Activated naive CD8-positive, alpha-beta T cell treated with anti-CD3 and anti-CD28 coated beads, Interleukin-2, amount 10 ng/mL, durations not matched to agents 7 days and 5 days (primary cell): ENCODE data around the gene SFI1. TPM values are rescaled to one million over a fixed set of nuclear protein-coding genes. Genes with fewer than 3 reads are reported as not detected.
"Not testable (repeated sequence)": the region's sequence is repeated elsewhere in the genome, so short reads cannot be mapped to it uniquely, and the experiment has no call there.

Experiments used
- ATAC-seq: fragments of 150-1000 bp; cut with Tn5 transposase; one replicate; pipeline ENCODE4 v1.10.0; 2021; ENCODE audit warnings: low read depth, moderate library complexity
- POLR2A ChIA-PET: fragments of 350-600 bp; sonication (Branson Sonifier 250); formaldehyde crosslinking; loops from one replicate; lab custom pipeline; 2021; ENCODE audit warnings: antibody characterized with exemption; lab: Charles Lee
- DNase-seq: peaks from one replicate; pipeline ENCODE4 v3.0.0; 2021
- H3K27ac Mint-ChIP-seq: one replicate; pipeline ENCODE4 v1.8.0; 2022; ENCODE audit warnings: mild to moderate bottlenecking, mixed read lengths
- H3K27me3 Mint-ChIP-seq: one replicate; pipeline ENCODE4 v1.8.0; 2022; ENCODE audit warnings: mild to moderate bottlenecking, moderate library complexity, mixed read lengths
- H3K36me3 Mint-ChIP-seq: one replicate; pipeline ENCODE4 v1.8.0; 2021; ENCODE audit warnings: mild to moderate bottlenecking, mixed read lengths
- H3K4me1 Mint-ChIP-seq: one replicate; pipeline ENCODE4 v1.8.0; 2021; ENCODE audit warnings: mixed read lengths
- H3K4me3 Mint-ChIP-seq: one replicate; pipeline ENCODE4 v1.8.0; 2022; ENCODE audit warnings: mild to moderate bottlenecking, moderate library complexity, mixed read lengths
- H3K9me3 Mint-ChIP-seq: one replicate; pipeline ENCODE4 v1.8.0; 2021; ENCODE audit warnings: mixed read lengths
- total RNA-seq, 2 experiments: library from RNA; stranded (reverse); gene quantifications; one replicate each; pipeline ENCODE4 v1.2.3, GENCODE V29; 2021

Gene SFI1
- total RNA-seq, 2 experiments from 2014 or later, result 209 to 210 TPM

DNA sequence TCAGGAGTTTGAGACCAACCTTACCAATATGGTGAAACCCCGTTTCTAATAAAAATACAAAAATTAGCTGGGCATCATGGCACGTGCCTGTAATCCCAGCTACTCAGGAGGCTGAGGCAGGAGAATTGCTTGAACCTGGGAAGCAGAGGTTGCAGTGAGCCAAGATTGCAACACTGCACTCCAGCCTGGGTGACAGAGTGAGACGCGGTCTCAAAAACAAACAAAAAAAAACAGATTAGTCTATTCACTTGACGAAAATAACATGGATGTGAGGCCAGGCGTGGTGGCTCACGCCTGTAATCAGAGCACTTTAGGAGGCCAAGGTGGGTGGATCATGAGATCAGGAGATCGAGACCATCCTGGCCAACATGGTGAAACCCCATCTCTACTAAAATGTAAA, 13.9 kb upstream of the SFI1 start:
- not testable (repeated sequence) for H3K9me3 Mint-ChIP-seq, H3K27ac Mint-ChIP-seq, H3K27me3 Mint-ChIP-seq, ATAC-seq, H3K4me3 Mint-ChIP-seq, DNase-seq
- POLR2A ChIA-PET, result interaction anchor here (0.5 kb wide), 1 partner anchor 11 kb away, joined by 3 read pairs; no protein-coding TSS in a partner anchor
- peaks cover 56% of the 10 kb centered on the region for H3K36me3 Mint-ChIP-seq
- peaks cover 21% of the 10 kb centered on the region for H3K4me1 Mint-ChIP-seq

- Mint-ChIP-seq H3K36me3 (peaks cover 38% of the 10 kb centered on the region), H3K4me1 (peaks cover 35% of the 10 kb centered on the region)
- H3K4me3 Mint-ChIP-seq, ATAC-seq, H3K27ac Mint-ChIP-seq, POLR2A ChIA-PET, H3K9me3 Mint-ChIP-seq, DNase-seq, H3K27me3 Mint-ChIP-seq: not testable (repeated sequence)
Measured at GRCh38 chr22:31486369-31486768, 10.0 kb upstream of the SFI1 start.

- POLR2A ChIA-PET, result interaction anchor here (2.5 kb wide), 1 partner anchor 140 kb away, joined by 10 read pairs; the partner anchor contains the start of gene PATZ1
- Mint-ChIP-seq H3K36me3 (peaks cover 33% of the 10 kb centered on the region), H3K27me3 (no peaks in the 10 kb centered on the region), H3K27ac (no peak overlapping the region), H3K4me3 (no peak overlapping the region), H3K4me1 (peaks cover 36% of the 10 kb centered on the region), H3K9me3 (no peaks in the 10 kb centered on the region)
- ATAC-seq (no peak), DNase-seq (no peak)
Measured at GRCh38 chr22:31486951-31487350, 9.4 kb upstream of the SFI1 start.

- H3K27me3 Mint-ChIP-seq, result no peaks in the 10 kb centered on the region
- peak overlapping the region; percentile 74 for H3K27ac Mint-ChIP-seq
- DNase-seq (no peak), ATAC-seq (no peak)
- POLR2A ChIA-PET, result interaction anchor here (1.0 to 2.5 kb wide), 3 partner anchors 49 to 142 kb away, joined by 3 to 10 read pairs (median 3); partner anchors contain the start of genes DRG1 and PATZ1
- H3K36me3 Mint-ChIP-seq, result peaks cover 22% of the 10 kb centered on the region
- no peaks in the 10 kb centered on the region for H3K9me3 Mint-ChIP-seq
- H3K4me3 Mint-ChIP-seq, result peak overlapping the region; percentile 85
- peaks cover 34% of the 10 kb centered on the region for H3K4me1 Mint-ChIP-seq
Measured at GRCh38 chr22:31488346-31488883, 7.9 kb upstream of the SFI1 start.

GRCh38 chr22:31488988-31489617, 7.2 kb upstream of the SFI1 start:
- peak; percentile 62 for DNase-seq
- Mint-ChIP-seq H3K27ac (peak overlapping the region; percentile 74), H3K9me3 (no peaks in the 10 kb centered on the region), H3K4me1 (peaks cover 32% of the 10 kb centered on the region), H3K36me3 (peaks cover 20% of the 10 kb centered on the region), H3K27me3 (no peaks in the 10 kb centered on the region), H3K4me3 (peak overlapping the region; percentile 85)
- POLR2A ChIA-PET, result interaction anchor here (1.0 to 2.5 kb wide), 3 partner anchors 48 to 142 kb away, joined by 3 to 10 read pairs (median 3); partner anchors contain the start of genes DRG1 and PATZ1
- peak; percentile 24 for ATAC-seq

DNA sequence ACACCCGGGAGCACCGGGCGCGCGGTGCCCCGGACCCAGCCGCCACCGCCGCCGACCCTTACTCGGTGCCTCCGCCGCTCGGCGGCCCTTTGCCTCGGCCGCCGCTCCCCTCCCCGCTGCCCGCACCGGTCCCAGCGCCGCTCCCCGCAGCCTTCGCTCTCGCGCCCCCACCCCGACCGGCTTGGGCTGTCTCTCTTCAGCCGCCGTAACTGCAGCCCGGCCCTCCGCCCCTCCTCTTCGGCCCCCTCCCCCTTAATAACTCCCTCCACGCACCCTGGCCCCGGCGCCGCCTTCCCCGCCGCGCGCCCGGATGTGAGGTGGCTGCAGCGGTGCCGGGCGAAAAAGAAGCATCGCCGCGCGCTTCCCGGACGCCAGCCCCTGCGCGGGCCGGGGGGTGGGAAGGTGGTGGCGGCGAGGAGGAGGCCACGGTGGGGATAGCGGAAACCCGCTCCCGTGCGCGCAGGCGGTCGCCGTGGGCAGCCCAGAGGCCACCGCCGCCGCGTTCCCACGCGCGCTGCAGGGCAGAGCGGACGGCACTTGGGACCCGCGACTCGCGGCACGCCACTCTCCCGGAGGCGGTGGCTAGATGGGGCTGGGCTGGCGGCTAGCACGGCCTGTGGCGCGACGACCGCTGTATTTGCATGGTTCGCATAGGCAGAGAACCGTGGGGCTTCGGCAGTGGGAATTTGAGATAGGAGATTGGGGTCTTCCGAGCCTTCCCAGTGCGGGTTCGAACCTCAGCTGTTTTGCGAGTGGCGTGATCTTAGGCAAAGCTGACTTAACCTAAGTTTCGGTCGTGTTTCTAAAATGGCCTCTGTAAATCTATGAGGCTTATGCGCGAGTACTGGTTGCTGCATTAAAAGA, 6.5 kb upstream of the SFI1 start, which contains the start of gene EIF4ENIF1:
Gene EIF4ENIF1 (minus strand): TSS at position 211 of the 864 bp plus-strand sequence. CDS start 1,124 bp downstream, outside the sequence.
- Mint-ChIP-seq H3K27ac (peak within 1 kb of the TSS; percentile 99), H3K4me3 (peak within 1 kb of the TSS; percentile 95), H3K9me3 (no peaks in the 10 kb centered on the region), H3K36me3 (peaks cover 16% of the 10 kb centered on the region), H3K27me3 (no peaks in the 10 kb centered on the region), H3K4me1 (peaks cover 32% of the 10 kb centered on the region)
- POLR2A ChIA-PET, result interaction anchor here (0.5 to 2.8 kb wide), 5 partner anchors 13 to 143 kb away, joined by 3 to 10 read pairs (median 3); partner anchors contain the start of gene PATZ1
- ATAC-seq, result peak; percentile 73
- peak; percentile 87 for DNase-seq

DNA sequence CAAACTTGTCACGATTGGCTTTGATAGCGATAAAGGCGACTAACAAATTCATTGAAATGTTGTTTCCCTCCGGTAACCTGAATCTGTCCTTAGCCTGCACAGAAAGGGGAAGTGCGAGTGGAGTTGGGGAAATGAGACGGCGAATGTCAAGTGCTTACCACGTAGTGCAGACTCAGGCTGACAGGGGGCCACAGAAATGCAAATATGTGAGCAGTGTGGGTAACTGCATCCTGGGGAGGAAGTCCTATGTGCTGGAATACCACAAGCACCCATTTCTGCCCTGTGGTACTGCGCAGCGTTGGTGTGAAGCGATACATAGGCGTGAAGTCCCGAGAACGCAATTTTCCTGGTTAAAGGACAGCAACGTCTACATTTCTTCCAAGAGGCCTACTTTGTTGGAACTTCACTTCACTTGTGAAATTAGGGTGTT, 5.8 kb upstream of the SFI1 start:
- Mint-ChIP-seq H3K9me3 (no peaks in the 10 kb centered on the region), H3K27me3 (no peaks in the 10 kb centered on the region)
- POLR2A ChIA-PET, result interaction anchor here (0.5 to 2.8 kb wide), 3 partner anchors 14 to 144 kb away, joined by 3 to 9 read pairs (median 3); partner anchors contain the start of gene PATZ1

GRCh38 chr22:31491218-31491962, 4.9 kb upstream of the SFI1 start:
- DNase-seq, result no peak
- POLR2A ChIA-PET, result interaction anchor here (0.6 to 2.8 kb wide), 4 partner anchors 15 to 145 kb away, joined by 3 to 9 read pairs (median 3); partner anchors contain the start of gene PATZ1
- H3K36me3 Mint-ChIP-seq, result peaks cover 8% of the 10 kb centered on the region
- no peak for ATAC-seq
- H3K4me1 Mint-ChIP-seq, result peaks cover 25% of the 10 kb centered on the region
- H3K9me3 Mint-ChIP-seq, result no peaks in the 10 kb centered on the region
- H3K4me3 Mint-ChIP-seq, result peak overlapping the region; percentile 95
- no peaks in the 10 kb centered on the region for H3K27me3 Mint-ChIP-seq
- peak overlapping the region; percentile 99 for H3K27ac Mint-ChIP-seq

More for the DNA sequence above, 5.8 kb upstream of the SFI1 start:
- Mint-ChIP-seq H3K4me3 (peak overlapping the region; percentile 95), H3K27ac (peak overlapping the region; percentile 99), H3K36me3 (peaks cover 10% of the 10 kb centered on the region), H3K4me1 (peaks cover 25% of the 10 kb centered on the region)
- DNase-seq (peak; percentile 55), ATAC-seq (peak; percentile 55)

DNA sequence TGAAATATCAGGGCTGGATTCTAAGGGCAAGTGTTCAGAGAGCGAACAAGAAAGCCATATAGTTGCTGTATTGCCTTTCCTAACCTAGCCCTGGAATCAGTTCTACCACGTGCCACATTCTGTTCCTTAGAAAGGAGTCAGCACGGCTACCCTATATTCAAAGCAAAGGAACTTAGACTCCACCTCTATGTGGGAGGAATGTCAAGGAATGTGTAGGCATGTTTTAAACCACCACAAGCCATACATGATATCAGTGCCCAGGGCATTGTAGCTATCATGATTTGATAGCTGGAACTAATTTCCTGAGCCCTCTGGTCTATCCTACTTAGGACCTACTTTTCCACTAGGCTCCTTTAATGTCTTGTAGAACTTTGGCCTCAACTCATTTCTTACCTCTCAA, 4.2 kb upstream of the SFI1 start:
- Mint-ChIP-seq H3K9me3 (no peaks in the 10 kb centered on the region), H3K27me3 (no peaks in the 10 kb centered on the region), H3K4me1 (peaks cover 23% of the 10 kb centered on the region), H3K36me3 (peaks cover 4% of the 10 kb centered on the region), H3K27ac (peak overlapping the region; percentile 12), H3K4me3 (peak overlapping the region; percentile 28)
- POLR2A ChIA-PET, result interaction anchor here (2.8 kb wide), 1 partner anchor 146 kb away, joined by 9 read pairs; the partner anchor contains the start of gene PATZ1
- no peak for DNase-seq
- ATAC-seq, result no peak

DNA sequence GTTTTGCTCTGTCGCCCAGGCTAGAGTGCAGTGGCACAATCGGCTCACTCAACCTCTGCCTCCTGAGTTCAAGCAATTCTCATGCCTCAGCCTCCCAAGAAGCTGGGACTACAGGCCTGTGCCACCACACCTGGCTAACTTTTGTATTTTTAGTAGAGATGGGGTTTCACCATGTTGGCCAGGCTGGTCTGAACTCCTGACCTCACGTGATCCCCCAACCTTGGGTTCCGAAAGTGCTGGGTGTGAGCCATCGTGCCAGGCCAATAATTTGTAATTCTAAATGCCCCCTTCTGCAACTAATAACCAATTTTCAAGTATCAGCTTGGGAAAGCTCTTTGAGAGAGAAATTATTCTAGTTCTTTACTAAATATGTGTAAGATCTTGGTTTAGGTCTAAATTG, 3.0 kb upstream of the SFI1 start:
- H3K27me3 Mint-ChIP-seq, H3K4me3 Mint-ChIP-seq, H3K36me3 Mint-ChIP-seq, POLR2A ChIA-PET, H3K27ac Mint-ChIP-seq, H3K9me3 Mint-ChIP-seq, DNase-seq, ATAC-seq: not testable (repeated sequence)
- peaks cover 27% of the 10 kb centered on the region for H3K4me1 Mint-ChIP-seq

- no peaks in the 10 kb centered on the region for H3K27me3 Mint-ChIP-seq
- H3K4me3 Mint-ChIP-seq, result peak overlapping the region; percentile 90
- peaks cover 28% of the 10 kb centered on the region for H3K4me1 Mint-ChIP-seq
- peaks cover 11% of the 10 kb centered on the region for H3K36me3 Mint-ChIP-seq
- no peak for ATAC-seq
- no peak for DNase-seq
- H3K27ac Mint-ChIP-seq, result peak overlapping the region; percentile 96
- POLR2A ChIA-PET, result interaction anchor here (0.7 kb wide), 1 partner anchor 59 kb away, joined by 3 read pairs; no protein-coding TSS in a partner anchor
- no peaks in the 10 kb centered on the region for H3K9me3 Mint-ChIP-seq
Measured at GRCh38 chr22:31495343-31495742, 993 bp upstream of the SFI1 start.

GRCh38 chr22:31496735-31497146, 405 bp downstream of the SFI1 start:
- POLR2A ChIA-PET, result interaction anchor here (1.1 kb wide), 1 partner anchor 134 kb away, joined by 5 read pairs; no protein-coding TSS in a partner anchor

More at GRCh38 chr22:31496735-31497146, 405 bp downstream of the SFI1 start:
- peak overlapping the region; percentile 96 for H3K27ac Mint-ChIP-seq
- H3K27me3 Mint-ChIP-seq, result no peaks in the 10 kb centered on the region
- peak overlapping the region; percentile 90 for H3K4me3 Mint-ChIP-seq
- peaks cover 16% of the 10 kb centered on the region for H3K36me3 Mint-ChIP-seq
- DNase-seq (no peak), ATAC-seq (peak; percentile 38)
- no peaks in the 10 kb centered on the region for H3K9me3 Mint-ChIP-seq
- peaks cover 24% of the 10 kb centered on the region for H3K4me1 Mint-ChIP-seq
